OCI-LY7 (cell line): Measurements from ENCODE around the gene NPIPB12. TPM values are rescaled to one million over a fixed set of nuclear protein-coding genes. Genes with fewer than 3 reads are reported as not detected.
"Not testable (repeated sequence)": the region's sequence is repeated elsewhere in the genome, so short reads cannot be mapped to it uniquely, and the experiment has no call there.

Source experiments
- BruUV-seq: library from RNA; stranded (reverse); fragments of 400-500 nt; replicated peaks from 2 replicates; lab custom pipeline; 2021; lab: Mats Ljungman, UMichigan
- CTCF ChIA-PET: fragments of 300-600 bp; sonication (Branson Sonifier 250); formaldehyde crosslinking; loops from one replicate; lab custom pipeline; 2022; ENCODE audit warnings: antibody characterized with exemption; ENCODE audit not compliant: unreplicated experiment; lab: Charles Lee
- POLR2A ChIA-PET: fragments of 300-600 bp; sonication (Branson Sonifier 250); formaldehyde crosslinking; loops from one replicate; lab custom pipeline; 2022; ENCODE audit warnings: antibody characterized with exemption; lab: Charles Lee
- DNase-seq: peaks from one replicate; pipeline ENCODE4 v3.0.0-alpha.2; 2015; ENCODE audit warnings: low spot score
- H2AFZ ChIP-seq: fragments of 200-600 bp; sonication (generic), shearing (Covaris generic); 2 replicates; pipeline ENCODE4 v1.6.1; 2014; ENCODE audit warnings: mild to moderate bottlenecking, antibody characterized with exemption, low read length, moderate library complexity
- H3K27ac ChIP-seq: fragments of 200-600 bp; sonication (generic); 2 replicates; pipeline ENCODE4 v1.5.1; 2014; ENCODE audit warnings: mixed run types, low read depth, mild to moderate bottlenecking, moderate library complexity, low read length, inconsistent platforms; ENCODE audit not compliant: poor library complexity, severe bottlenecking
- H3K36me3 ChIP-seq: fragments of 200-600 bp; sonication (generic); 2 replicates; pipeline ENCODE4 v1.6.1; 2014; ENCODE audit warnings: mild to moderate bottlenecking, antibody characterized with exemption, low read length, moderate library complexity, mixed read lengths; ENCODE audit not compliant: insufficient read depth
- H3K4me1 ChIP-seq: fragments of 200-600 bp; sonication (generic); 2 replicates; pipeline ENCODE4 v1.5.1; 2014; ENCODE audit warnings: mild to moderate bottlenecking, low read length; ENCODE audit not compliant: insufficient read depth, poor library complexity, severe bottlenecking
- H3K4me2 ChIP-seq: fragments of 200-600 bp; sonication (generic); 2 replicates; pipeline ENCODE4 v1.6.1; 2014; ENCODE audit warnings: mild to moderate bottlenecking, low read length
- H3K4me3 ChIP-seq: fragments of 200-600 bp; sonication (generic); 2 replicates; pipeline ENCODE4 v1.5.1; 2014; ENCODE audit warnings: mild to moderate bottlenecking, low read depth, low read length; ENCODE audit not compliant: poor library complexity, severe bottlenecking
- H3K79me2 ChIP-seq: fragments of 200-600 bp; sonication (generic); 2 replicates; pipeline ENCODE4 v1.6.1; 2016; ENCODE audit warnings: low read depth, mild to moderate bottlenecking, low read length, moderate library complexity, mixed read lengths; ENCODE audit not compliant: insufficient read depth
- H3K9me2 ChIP-seq: fragments of 200-600 bp; sonication (generic); 2 replicates; pipeline ENCODE4 v1.6.1; 2016; ENCODE audit warnings: mild to moderate bottlenecking, low read length, mixed read lengths; ENCODE audit not compliant: insufficient read depth
- H3K9me3 ChIP-seq: fragments of 200-600 bp; sonication (generic); 2 replicates; pipeline ENCODE4 v1.6.1; 2014; ENCODE audit warnings: mild to moderate bottlenecking, mixed run types, low read length, mixed read lengths
- H4K20me1 ChIP-seq: fragments of 200-600 bp; sonication (generic); 2 replicates; pipeline ENCODE4 v1.6.1; 2014; ENCODE audit warnings: mild to moderate bottlenecking, antibody characterized with exemption, low read length, moderate library complexity, mixed read lengths; ENCODE audit not compliant: insufficient read depth
- intact Hi-C: fragments of 100-400 bp; cut with micrococcal nuclease; formaldehyde crosslinking; loops from one replicate; pipeline ENCODE4 v1.10.0; 2022; ENCODE audit not compliant: unreplicated experiment
- small RNA-seq: library from RNA; depleted of rRNA; stranded (forward); fragments of <200 nt; gene quantifications from one replicate; pipeline ENCODE3, GENCODE V24; 2014
- total RNA-seq, 2 experiments: library from RNA; depleted of rRNA in 1 of 2; stranded (reverse); fragments of >200 nt in 1 of 2; shearing (Covaris generic) in 1 of 2; gene quantifications; 2 replicates each; pipeline ENCODE4 v1.2.3, GENCODE V29; 2014 to 2022

NPIPB12 gene
- total RNA-seq, 2 experiments from 2014 or later, result 63.6 to 170 TPM

- CTCF ChIA-PET, H3K27ac ChIP-seq, H3K9me2 ChIP-seq, H3K4me3 ChIP-seq, POLR2A ChIA-PET, H3K9me3 ChIP-seq, H2AFZ ChIP-seq, BruUV-seq, H3K4me2 ChIP-seq, H3K36me3 ChIP-seq, H4K20me1 ChIP-seq, H3K4me1 ChIP-seq, H3K79me2 ChIP-seq, DNase-seq, intact Hi-C loops: not testable (repeated sequence)
Measured at GRCh38 chr16:29454269-29454668, 51.9 kb downstream of the NPIPB12 start, which contains the start of the genes BOLA2 and SLX1B. Gene BOLA2, minus strand, starts transcription at chr16:29454351. Its CDS starts 98 bp downstream, at chr16:29454253. Gene SLX1B, plus strand, starts transcription at chr16:29454533.

- intact Hi-C loops, H3K4me1 ChIP-seq, H4K20me1 ChIP-seq, H3K9me3 ChIP-seq, H3K27ac ChIP-seq, CTCF ChIA-PET, H3K79me2 ChIP-seq, H3K9me2 ChIP-seq, H3K4me3 ChIP-seq, POLR2A ChIA-PET, H3K4me2 ChIP-seq, DNase-seq, H3K36me3 ChIP-seq, BruUV-seq, H2AFZ ChIP-seq: not testable (repeated sequence)
Measured at GRCh38 chr16:29453754-29454153, 52.5 kb downstream of the NPIPB12 start.

Small RNAs within 50 kb of the gene (small RNA-seq; reads per million reads assigned to genes)
- not detected for gene AC133555.2

Other genes starting within 250 kb of the NPIPB12 start
- gene NPIPB11, start 99.7 kb downstream of the NPIPB12 start, total RNA-seq (2014; rRNA removed; shearing (Covaris generic)), result 0.60 and 1.8 TPM in 2 replicates
- 0.70 and 1.8 TPM in 2 replicates for gene NPIPB11, start 99.7 kb downstream of the NPIPB12 start, total RNA-seq (2022)
- gene BOLA2, start 52.1 kb downstream of the NPIPB12 start, total RNA-seq (2014; rRNA removed; shearing (Covaris generic)), result 47.6 and 55.7 TPM in 2 replicates
- gene BOLA2, start 52.1 kb downstream of the NPIPB12 start, total RNA-seq (2022), result 8.9 and 13.8 TPM in 2 replicates
- gene SLX1B, start 51.9 kb downstream of the NPIPB12 start, total RNA-seq (2014; rRNA removed; shearing (Covaris generic)), result 13.4 and 19.2 TPM in 2 replicates
- 47.8 and 78.6 TPM in 2 replicates for gene SLX1B, start 51.9 kb downstream of the NPIPB12 start, total RNA-seq (2022)
- 1.9 and 3.9 TPM in 2 replicates for gene SULT1A4, start 46.5 kb downstream of the NPIPB12 start, total RNA-seq (2014; rRNA removed; shearing (Covaris generic))
- 3.7 and 5.2 TPM in 2 replicates for gene SULT1A4, start 46.5 kb downstream of the NPIPB12 start, total RNA-seq (2022)
- gene SPN, start 156.8 kb upstream of the NPIPB12 start, total RNA-seq (2014; rRNA removed; shearing (Covaris generic)), result 43.6 and 59.4 TPM in 2 replicates
- gene SPN, start 156.8 kb upstream of the NPIPB12 start, total RNA-seq (2022), result 87.6 and 90.5 TPM in 2 replicates
- gene QPRT, start 172.8 kb upstream of the NPIPB12 start, total RNA-seq (2014; rRNA removed; shearing (Covaris generic)), result 9.4 and 10.6 TPM in 2 replicates
- gene QPRT, start 172.8 kb upstream of the NPIPB12 start, total RNA-seq (2022), result 12.6 and 15.8 TPM in 2 replicates
- gene C16orf54, start 239.6 kb upstream of the NPIPB12 start, total RNA-seq (2014; rRNA removed; shearing (Covaris generic)), result not detected in 2 replicates
- gene C16orf54, start 239.6 kb upstream of the NPIPB12 start, total RNA-seq (2022), result 0.32 and 0.55 TPM in 2 replicates